K562 (cell line): Measurements from ENCODE around the gene NACAD. TPM values are rescaled to one million over a fixed set of nuclear protein-coding genes. Genes with fewer than 3 reads are reported as not detected.

ENCODE experiments used
- CHD2 ChIP-seq: IDR thresholded peaks from 2 replicates; pipeline ENCODE4 v1.6.1; 2011; ENCODE audit warnings: low read depth, low read length
- NRF1 ChIP-seq, 2 experiments: fragments of 450-650 bp; IDR thresholded peaks in 1 of 2; conservative IDR thresholded peaks in 1 of 2; 2 replicates each; pipeline ENCODE4 v1.6.1; 2014; ENCODE audit warnings: mild to moderate bottlenecking in 2 of 2
- RERE ChIP-seq: sonication (generic); formaldehyde crosslinking; IDR thresholded peaks from 2 replicates; pipeline ENCODE4 v1.8.0; 2023; ENCODE audit warnings: missing genetic modification reagents, mild to moderate bottlenecking, borderline replicate concordance
- ZHX1 ChIP-seq: fragments of 150-350 bp; conservative IDR thresholded peaks from 2 replicates; pipeline ENCODE4 v1.6.1; 2014; ENCODE audit warnings: low read length
- polyA plus RNA-seq, 8 experiments: library from polyadenylated mRNA; depleted of rRNA in 4 of 8; stranded (reverse) in 5 of 8; unstranded in 3 of 8; fragments of >200 nt; fragmentation: Nextera tagmentation in 2 of 8; fragmentation: Illumina TruSeq in 1 of 8; extraction: Ambion mirVana in 2 of 8; extraction: Trizol in 1 of 8; gene quantifications; 2 replicates each; pipeline versions ENCODE4 v1.2.1 to v1.2.3, GENCODE V29; 2011 to 2014; ENCODE audit warnings: inconsistent platforms in 1 of 8, missing spikeins in 1 of 8
- total RNA-seq, 7 experiments: library from RNA; depleted of rRNA in 6 of 7; stranded (reverse); fragments of >200 nt in 6 of 7; fragmentation: Illumina TruSeq in 2 of 7; extraction: Trizol in 2 of 7; gene quantifications; 2 replicates each; pipeline versions ENCODE4 v1.2.1 to v1.2.3, GENCODE V29; 2011 to 2021; ENCODE audit warnings: low replicate concordance in 1 of 7
- TF ChIP-seq, protein P1 (sequence below), 2 experiments: IDR thresholded peaks in 1 of 2; conservative IDR thresholded peaks in 1 of 2; 2 replicates each; pipeline ENCODE4 v1.6.1; 2016; ENCODE audit warnings: low read depth in 2 of 2, mild to moderate bottlenecking in 1 of 2, missing compliant biosample characterization in 1 of 2, missing genetic modification characterization in 1 of 2, moderate library complexity in 1 of 2

NACAD gene
- total and polyA plus RNA-seq, 9 of the 15 experiments (the other 6 are each of a cell fraction or from before 2014, with no cell fraction given), result under 0.01 to 0.03 (median 0.02) TPM; not detected in 5

GRCh38 chr7:45133877-45134276, 45.1 kb upstream of the NACAD start (continued):
- TF ChIP-seq, protein P1, sequence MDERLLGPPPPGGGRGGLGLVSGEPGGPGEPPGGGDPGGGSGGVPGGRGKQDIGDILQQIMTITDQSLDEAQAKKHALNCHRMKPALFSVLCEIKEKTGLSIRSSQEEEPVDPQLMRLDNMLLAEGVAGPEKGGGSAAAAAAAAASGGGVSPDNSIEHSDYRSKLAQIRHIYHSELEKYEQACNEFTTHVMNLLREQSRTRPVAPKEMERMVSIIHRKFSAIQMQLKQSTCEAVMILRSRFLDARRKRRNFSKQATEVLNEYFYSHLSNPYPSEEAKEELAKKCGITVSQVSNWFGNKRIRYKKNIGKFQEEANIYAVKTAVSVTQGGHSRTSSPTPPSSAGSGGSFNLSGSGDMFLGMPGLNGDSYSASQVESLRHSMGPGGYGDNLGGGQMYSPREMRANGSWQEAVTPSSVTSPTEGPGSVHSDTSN (CRISPR knock-in tag; IDR thresholded peaks at IDR 0.05; ENCODE audit: low read depth), result no peak
- TF ChIP-seq, protein P1 (tag; conservative IDR thresholded peaks at IDR 0.05; ENCODE audit: low read depth), result no peak
- TF ChIP-seq CHD2 (no peak), NRF1 (conservative IDR thresholded peaks at IDR 0.05 in 1 of 2, IDR thresholded peaks at IDR 0.05 in 1 of 2) (no peak), ZHX1 (no peak), RERE (CRISPR knock-in tag) (no peak)
